C4-2B (cell line): ENCODE measurements around the gene PTPRD.

ENCODE experiments used
- CTCF ChIP-seq: fragments of 450-650 bp; conservative IDR thresholded peaks from 2 replicates; pipeline ENCODE4 v1.5.1; 2017; ENCODE audit warnings: mild to moderate bottlenecking
- ZFX ChIP-seq: fragments of 450-650 bp; IDR thresholded peaks from 2 replicates; pipeline ENCODE4 v1.6.1; 2017

- TF ChIP-seq CTCF = no peak
- no peak for TF ChIP-seq ZFX
Observed at GRCh38 chr9:9284201-9284600, 1328.6 kb downstream of the PTPRD start.
